Ishikawa (cell line): Measurements from ENCODE around the gene TGFBR3.
A peak's percentile ranks its signal among the peaks of the same experiment; 100 is the strongest.

ENCODE experiments used
- CEBPB ChIP-seq: IDR thresholded peaks from 2 replicates; pipeline ENCODE4 v1.6.1; 2012
- CREB1 ChIP-seq: IDR thresholded peaks from 2 replicates; pipeline ENCODE4 v1.6.1; 2012; ENCODE audit warnings: low read depth
- EGR1 ChIP-seq: IDR thresholded peaks from 2 replicates; pipeline ENCODE4 v1.6.1; 2012
- EP300 ChIP-seq: IDR thresholded peaks from 2 replicates; pipeline ENCODE4 v1.6.1; 2012; ENCODE audit warnings: borderline replicate concordance
- FOXM1 ChIP-seq: IDR thresholded peaks from 2 replicates; pipeline ENCODE4 v1.6.1; 2012; ENCODE audit warnings: low read depth, borderline replicate concordance
- MAX ChIP-seq: IDR thresholded peaks from 2 replicates; pipeline ENCODE4 v1.6.1; 2012
- NFIC ChIP-seq: IDR thresholded peaks from 2 replicates; pipeline ENCODE4 v1.6.1; 2012
- RAD21 ChIP-seq: IDR thresholded peaks from 2 replicates; pipeline ENCODE4 v1.6.1; 2012; ENCODE audit warnings: low read depth
- TAF1 ChIP-seq: IDR thresholded peaks from 2 replicates; pipeline ENCODE4 v1.6.1; 2012; ENCODE audit warnings: low read depth, mild to moderate bottlenecking
- TCF12 ChIP-seq: IDR thresholded peaks from 2 replicates; pipeline ENCODE4 v1.6.1; 2012; ENCODE audit warnings: low read depth
- TEAD4 ChIP-seq: IDR thresholded peaks from 2 replicates; pipeline ENCODE4 v1.6.1; 2012
- YY1 ChIP-seq: IDR thresholded peaks from 2 replicates; pipeline ENCODE4 v1.6.1; 2012; ENCODE audit warnings: low read depth
- ZBTB7A ChIP-seq: IDR thresholded peaks from 2 replicates; pipeline ENCODE4 v1.6.1; 2012; ENCODE audit warnings: low read depth
- TF ChIP-seq, protein P1 (sequence below): IDR thresholded peaks from 2 replicates; pipeline ENCODE4 v1.6.1; 2012; ENCODE audit warnings: low read depth, mild to moderate bottlenecking
- TF ChIP-seq, protein P2 (sequence below): IDR thresholded peaks from 2 replicates; pipeline ENCODE4 v1.6.1; 2012

TGFBR3 gene

GRCh38 chr1:91798241-91798648 lies 87.7 kb downstream of the TGFBR3 start:
- TF ChIP-seq YY1 (no peak), RAD21 (no peak)

DNA sequence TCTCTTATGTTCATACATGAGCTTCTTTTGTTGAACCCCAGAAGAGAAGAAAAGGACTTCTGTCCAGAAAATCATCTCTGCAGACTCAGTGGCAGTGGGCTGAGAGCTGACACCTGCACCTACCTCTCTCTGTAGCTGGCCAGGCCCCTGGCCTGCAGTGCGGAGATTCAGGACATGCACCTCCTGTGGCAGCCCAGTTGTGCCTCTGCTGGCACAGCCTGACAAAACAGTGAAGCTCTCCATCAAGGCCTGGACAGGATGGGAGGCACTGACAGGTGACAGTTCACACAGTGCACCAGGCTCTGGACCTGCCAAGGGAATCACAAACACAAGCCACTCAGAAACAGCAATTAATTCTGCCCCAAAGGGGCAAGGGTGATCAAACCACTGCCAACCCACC lies 88.8 kb downstream of the TGFBR3 start:
- TF ChIP-seq TEAD4: no peak
- no peak for TF ChIP-seq CEBPB
- no peak for TF ChIP-seq CREB1
- no peak for TF ChIP-seq TAF1
- no peak for TF ChIP-seq EGR1
- TF ChIP-seq YY1: no peak
- TF ChIP-seq, protein P1, sequence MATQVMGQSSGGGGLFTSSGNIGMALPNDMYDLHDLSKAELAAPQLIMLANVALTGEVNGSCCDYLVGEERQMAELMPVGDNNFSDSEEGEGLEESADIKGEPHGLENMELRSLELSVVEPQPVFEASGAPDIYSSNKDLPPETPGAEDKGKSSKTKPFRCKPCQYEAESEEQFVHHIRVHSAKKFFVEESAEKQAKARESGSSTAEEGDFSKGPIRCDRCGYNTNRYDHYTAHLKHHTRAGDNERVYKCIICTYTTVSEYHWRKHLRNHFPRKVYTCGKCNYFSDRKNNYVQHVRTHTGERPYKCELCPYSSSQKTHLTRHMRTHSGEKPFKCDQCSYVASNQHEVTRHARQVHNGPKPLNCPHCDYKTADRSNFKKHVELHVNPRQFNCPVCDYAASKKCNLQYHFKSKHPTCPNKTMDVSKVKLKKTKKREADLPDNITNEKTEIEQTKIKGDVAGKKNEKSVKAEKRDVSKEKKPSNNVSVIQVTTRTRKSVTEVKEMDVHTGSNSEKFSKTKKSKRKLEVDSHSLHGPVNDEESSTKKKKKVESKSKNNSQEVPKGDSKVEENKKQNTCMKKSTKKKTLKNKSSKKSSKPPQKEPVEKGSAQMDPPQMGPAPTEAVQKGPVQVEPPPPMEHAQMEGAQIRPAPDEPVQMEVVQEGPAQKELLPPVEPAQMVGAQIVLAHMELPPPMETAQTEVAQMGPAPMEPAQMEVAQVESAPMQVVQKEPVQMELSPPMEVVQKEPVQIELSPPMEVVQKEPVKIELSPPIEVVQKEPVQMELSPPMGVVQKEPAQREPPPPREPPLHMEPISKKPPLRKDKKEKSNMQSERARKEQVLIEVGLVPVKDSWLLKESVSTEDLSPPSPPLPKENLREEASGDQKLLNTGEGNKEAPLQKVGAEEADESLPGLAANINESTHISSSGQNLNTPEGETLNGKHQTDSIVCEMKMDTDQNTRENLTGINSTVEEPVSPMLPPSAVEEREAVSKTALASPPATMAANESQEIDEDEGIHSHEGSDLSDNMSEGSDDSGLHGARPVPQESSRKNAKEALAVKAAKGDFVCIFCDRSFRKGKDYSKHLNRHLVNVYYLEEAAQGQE: no peak
- no peak for TF ChIP-seq EP300
- no peak for TF ChIP-seq MAX
- no peak for TF ChIP-seq NFIC

DNA sequence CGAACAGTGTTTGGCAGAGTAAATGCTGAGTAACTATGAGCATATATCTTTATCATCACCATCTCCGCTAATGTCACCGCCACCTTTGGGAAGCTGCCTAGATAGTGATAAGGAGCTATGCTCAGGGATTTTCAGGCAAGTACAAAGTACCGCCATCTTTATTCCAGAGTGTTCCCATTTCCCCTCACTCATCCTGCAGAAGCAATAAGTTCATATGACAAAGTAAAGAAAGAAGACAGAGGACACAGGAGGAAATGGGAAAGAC lies 89.6 kb downstream of the TGFBR3 start:
- no peak for TF ChIP-seq EP300
- no peak for TF ChIP-seq CEBPB
- TF ChIP-seq, protein P1: no peak
- TF ChIP-seq TAF1: no peak
- TF ChIP-seq TEAD4: no peak
- TF ChIP-seq, protein P2, sequence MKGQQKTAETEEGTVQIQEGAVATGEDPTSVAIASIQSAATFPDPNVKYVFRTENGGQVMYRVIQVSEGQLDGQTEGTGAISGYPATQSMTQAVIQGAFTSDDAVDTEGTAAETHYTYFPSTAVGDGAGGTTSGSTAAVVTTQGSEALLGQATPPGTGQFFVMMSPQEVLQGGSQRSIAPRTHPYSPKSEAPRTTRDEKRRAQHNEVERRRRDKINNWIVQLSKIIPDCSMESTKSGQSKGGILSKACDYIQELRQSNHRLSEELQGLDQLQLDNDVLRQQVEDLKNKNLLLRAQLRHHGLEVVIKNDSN: no peak
- no peak for TF ChIP-seq YY1
- no peak for TF ChIP-seq CREB1
- no peak for TF ChIP-seq RAD21
- TF ChIP-seq NFIC: no peak
- TF ChIP-seq EGR1: no peak
- TF ChIP-seq MAX: no peak
- TF ChIP-seq ZBTB7A: no peak
- no peak for TF ChIP-seq FOXM1
- no peak for TF ChIP-seq TCF12

DNA sequence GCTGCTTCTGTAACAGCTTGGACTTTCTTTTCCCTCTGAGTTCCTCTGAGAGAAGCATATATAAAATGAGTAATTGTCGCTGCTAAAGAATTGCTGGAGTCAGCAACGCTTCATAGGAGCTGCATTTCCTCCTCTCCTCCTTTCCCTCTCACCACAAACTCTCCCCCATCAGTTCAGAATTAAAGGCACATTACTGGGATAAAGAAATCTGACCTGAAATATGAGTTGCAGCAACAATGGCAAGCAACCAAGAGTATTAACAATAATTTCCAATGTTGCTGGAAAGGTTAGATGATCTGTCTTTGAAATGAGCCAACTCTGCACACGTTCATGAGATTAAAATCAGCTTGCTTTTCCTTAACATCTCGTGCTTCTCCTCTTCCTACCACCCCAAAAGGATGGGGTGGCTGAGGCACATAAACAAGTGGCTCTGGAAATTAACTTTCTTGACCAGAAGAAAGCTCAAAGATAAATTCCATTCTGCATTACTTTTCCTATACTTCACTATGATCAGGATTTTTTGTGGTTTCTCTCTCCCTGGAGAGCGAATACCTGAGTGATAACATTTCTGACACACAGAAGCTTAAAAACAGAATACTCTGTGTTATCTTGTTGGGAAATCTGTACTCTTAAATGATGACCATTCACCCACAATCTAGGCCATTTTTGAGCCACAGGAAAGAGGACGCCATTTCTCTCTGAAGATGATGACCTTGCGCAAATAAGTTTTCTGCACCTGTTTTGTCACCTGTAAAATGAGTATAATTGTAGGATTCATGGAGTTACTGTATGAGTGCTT lies 90.2 kb downstream of the TGFBR3 start:
- TF ChIP-seq, protein P1: no peak
- TF ChIP-seq NFIC: peak; percentile 18; the same call in 1 of the 2 replicates

DNA sequence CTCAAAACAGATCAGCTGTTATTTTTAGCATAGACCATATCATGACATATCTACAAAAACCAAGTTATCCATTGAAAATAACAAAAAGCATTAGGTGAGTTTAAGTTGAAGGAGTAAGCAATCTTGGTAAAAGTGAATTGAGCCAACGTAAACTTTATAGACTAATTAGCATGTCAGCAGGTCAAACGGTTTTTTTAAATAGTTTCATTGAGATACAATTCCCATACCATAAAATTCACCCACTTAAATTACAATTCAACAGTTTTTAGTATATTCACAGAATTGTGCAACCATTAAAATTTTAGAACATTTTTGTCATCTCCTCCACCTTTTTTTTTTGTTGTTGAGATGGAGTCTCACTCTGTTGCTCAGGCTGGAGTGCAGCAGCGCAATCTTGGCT lies 92.1 kb downstream of the TGFBR3 start:
- TF ChIP-seq TCF12 (no peak), NFIC (no peak), RAD21 (no peak), CREB1 (no peak), FOXM1 (no peak), MAX (no peak), CEBPB (no peak), ZBTB7A (no peak), EGR1 (no peak), TAF1 (no peak), TEAD4 (no peak), YY1 (no peak), EP300 (no peak)
- TF ChIP-seq, protein P1: no peak
- TF ChIP-seq, protein P2: no peak
